Eye (tissue), 1 donor: Measurements from ENCODE around the gene ANKRD62.

Experiments used
- DNase-seq: peaks from one replicate; pipeline ENCODE4 v3.0.0-alpha.2; 2015

The ANKRD62 gene

DNA sequence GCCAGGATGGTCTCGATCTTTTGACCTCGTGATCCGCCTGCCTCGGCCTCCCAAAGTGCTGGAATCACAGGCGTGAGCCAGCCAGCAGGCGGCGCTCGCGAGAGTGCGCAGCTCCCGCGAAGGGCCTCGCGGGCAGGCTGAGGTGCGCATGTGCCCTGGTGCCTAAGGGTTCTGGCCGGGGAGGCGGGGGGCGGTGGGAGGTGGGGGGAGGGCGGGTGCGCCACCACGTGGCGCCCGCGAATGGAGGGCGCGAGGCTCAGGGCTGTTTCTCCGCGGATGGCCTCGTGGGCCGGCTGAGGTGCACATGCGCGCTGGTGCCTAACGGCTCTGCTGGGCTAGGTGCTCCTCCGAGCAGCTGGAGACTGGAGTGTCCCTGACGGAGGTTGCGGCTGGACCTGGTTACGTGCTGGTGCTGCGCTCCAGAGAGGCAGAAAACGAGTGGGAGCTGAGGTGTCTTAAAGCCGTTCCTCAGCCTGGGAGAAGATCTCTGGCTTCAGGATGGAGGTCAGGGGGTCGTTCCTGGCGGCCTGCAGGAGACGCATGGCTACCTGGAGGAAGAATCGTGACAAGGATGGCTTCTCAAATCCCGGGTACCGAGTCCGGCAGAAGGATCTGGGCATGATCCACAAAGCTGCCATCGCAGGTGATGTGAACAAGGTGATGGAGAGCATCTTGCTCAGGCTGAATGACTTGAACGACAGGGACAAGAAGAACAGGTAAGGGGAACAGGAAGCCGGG is at the start of gene ANKRD62:
TSS of gene ANKRD62 (plus strand) at position 324 of the 738 bp plus-strand sequence. CDS start at position 499, 175 bp downstream.
- no peak for DNase-seq

DNA sequence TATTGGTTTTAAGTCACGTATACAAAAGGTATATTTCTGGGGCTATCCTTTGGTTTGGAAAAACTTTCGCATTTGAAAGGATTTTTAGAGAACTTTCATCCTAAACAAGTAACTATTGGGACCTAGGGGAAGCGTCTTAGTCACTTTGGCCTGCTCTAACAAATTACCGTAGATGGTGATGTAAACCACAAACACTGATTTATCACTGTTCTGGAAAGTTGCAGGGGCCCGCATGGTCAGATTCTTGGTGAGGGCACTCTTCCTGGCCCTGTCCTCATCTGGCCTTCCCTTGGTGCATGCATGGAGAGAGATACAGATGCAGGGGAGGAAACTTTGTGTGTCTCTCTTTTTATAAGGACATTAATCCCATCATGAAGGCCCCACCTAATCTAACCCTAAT is 49.1 kb upstream of the ANKRD62 start:
- no peak for DNase-seq

DNA sequence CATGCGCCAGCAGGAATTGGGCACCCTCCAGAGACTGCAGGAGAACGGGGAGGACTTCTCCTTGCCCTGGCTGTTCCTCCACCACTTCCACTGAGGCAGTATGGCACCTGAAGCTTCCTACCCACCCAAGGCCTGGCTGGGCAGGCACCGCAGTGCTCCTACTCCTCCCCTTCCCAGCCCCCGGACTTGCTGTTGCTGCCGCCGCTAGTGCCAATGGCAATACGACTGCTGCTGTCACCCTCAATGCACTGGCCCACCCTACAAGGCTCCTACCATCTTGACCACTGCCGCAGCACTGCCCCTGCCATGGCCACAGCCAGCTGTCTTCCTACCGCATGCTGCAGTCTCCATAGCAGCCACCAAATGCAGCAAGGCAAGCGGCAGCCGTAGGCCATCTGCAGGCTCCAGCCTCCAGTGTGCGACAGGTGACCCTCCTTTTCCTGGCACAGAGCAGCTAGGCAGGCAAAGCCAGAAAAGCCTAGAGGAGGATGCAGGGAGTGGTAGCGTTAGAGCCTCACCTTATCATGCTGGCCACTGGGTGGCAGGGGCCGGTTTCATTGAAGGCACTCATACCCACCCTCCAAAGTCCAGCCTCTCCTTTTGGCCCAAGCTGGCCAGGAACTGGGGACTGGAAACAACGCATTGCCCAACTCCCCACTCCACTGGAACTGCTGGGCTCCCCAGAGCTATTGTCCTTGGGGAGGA is 47.4 kb upstream of the ANKRD62 start:
- DNase-seq = no peak

DNA sequence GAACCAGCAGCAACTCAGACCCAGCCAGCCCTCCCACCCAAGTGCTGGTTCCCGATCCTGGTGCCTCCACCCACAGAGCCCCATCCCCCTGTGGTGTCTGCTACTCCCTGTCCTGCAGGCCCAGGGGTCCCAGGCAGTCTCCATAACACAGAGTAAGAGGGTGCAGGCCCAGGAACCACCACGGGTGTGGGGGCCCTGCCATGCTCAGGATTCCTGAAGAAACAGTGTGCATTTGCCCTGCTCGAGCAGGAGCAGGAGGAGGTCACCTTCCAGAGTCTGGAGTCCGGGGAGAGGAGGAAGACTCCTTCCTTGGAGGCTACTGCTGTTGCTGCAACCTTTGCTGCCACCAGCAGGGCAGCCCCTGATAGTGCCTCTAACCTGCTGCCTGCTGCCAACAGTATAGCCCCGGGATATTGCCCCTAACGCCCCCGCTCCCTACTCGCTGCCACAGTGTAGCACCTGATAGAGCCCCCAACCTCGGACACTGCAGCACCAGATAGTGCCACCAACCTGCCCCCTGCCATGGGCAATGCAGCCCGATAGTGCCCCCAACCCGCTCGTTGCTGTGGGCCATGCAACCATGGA is 46.8 kb upstream of the ANKRD62 start:
- no peak for DNase-seq

DNA sequence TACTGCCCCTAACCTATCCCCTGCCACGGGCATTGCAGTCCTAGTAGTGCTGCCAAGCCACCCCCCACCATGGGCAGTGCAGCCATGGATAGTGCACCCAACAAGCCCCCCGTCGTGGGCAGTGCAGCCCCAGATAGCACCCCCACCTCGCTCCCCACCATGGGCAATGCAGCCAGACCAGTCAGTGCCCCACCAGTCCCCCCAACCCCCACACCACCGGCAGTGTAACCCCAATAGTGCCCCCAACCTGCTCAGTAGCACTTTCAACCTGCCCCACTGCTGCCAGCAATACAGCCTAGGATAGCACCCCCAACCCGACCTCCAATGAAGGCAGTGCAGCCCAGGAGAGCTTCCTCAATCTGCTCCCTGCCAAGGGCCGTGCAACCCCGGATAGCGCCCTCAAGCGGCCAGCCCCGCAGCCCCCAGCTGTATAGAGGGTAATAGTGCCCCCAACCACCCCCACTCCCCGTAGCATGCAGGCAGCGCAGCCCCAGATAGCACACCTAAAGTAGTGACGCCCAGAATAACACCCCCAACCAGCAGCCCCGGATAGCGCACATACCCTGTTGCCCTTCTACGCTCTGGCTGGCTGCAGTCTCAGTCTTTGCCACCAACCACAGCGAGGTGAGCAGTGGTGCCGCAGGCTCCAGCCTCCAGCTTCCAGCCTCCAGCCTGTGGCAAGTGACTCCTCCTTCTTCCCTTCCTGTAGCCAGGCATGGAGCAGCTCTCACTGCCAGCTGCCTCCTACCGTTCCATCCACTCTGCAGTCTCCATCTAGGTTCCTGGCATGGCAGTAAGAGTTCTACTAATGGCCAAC is 45.4 kb upstream of the ANKRD62 start:
- no peak for DNase-seq

DNA sequence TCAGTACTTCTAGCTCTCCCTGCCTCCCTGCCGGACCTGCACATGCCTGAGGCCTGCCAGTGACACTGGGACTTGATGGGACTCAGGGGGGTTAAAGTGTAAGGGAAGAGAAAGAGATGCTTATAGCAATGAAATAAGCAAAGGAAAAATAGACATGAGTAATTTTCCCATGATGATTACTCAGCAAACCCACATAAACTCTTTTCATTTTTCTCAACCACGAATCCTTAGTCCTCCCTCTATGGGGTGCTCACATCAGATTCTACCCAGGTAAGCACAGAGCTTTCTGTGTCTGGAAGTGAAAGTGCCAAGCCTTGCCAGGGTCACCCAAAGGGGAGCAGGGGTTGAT is 44.8 kb upstream of the ANKRD62 start:
- no peak for DNase-seq

DNA sequence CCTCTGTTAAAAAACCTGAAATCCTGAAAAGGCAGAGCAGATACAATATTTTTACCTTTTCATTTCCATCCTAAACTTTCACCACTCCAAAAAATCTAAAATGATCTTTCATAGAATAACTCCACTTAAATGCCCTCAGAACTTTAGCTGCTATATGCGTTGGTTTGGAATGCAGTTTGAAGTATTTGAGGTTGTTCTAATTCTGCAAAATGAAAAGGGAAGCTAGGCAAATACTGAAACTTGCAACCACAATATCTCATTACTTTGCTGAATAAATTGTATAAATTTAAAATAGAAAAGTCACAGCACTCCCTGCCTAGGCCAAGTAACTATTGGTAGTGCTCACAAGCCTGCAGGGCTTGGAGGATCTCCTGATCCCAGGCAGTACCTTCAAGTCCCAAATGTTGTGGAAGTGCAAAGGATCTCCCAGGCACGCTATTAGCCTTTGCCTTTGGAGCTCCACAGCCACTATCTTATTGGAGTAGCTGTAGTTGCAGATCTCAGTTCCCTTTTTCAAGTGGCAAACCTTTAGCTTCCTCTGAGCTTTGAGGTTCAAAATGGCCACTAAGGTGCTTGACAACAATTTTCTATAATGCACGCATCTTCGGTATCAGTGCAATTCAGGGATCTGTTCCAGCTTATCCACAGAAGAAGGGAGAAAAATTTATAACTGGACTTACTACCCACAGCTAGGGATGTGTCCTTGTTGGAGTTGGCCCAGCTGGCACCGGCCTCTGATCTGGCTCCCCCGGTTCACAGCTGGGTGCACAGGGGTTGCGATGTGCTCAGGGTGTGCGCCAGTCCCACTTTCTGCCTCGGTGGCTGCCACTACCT is 43.4 kb upstream of the ANKRD62 start:
- no peak for DNase-seq

DNA sequence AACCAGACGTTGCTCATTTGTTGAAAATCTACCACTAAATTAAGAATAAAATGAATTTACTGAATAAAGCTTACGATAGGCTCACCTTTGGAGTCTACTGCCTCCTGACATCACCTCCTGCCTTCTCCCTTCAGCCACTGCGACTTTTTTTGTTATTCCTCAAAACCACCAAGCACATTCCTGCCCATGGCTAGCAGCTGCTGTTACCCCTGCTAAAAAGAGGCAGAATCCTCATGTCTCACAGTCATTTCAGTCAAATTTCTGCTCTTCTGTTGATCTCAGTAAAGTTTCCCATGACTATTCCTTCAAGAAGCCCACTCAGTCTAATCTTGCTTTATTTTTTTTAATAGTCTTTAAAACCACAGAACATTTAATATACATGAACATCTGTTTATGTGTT is 40.8 kb upstream of the ANKRD62 start:
- no peak for DNase-seq

DNA sequence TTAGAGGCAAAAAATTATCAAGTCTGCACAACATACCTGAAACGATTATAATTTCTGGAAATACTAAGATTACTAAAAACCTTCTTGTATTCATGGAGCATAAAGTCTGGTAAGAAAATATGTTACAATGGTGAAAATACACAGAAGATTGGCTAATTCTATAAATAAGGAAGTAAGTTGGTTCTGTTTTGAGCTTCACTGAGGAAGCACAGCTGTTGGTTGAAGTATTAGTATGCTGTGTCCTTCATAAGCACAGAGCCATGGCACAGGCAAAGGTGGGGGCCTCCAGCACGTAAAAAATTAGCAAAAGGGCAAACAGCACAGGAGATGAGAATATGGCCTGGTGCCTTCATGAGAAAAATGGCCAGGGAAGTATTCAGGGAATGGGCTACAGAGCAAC is 40.4 kb upstream of the ANKRD62 start:
- no peak for DNase-seq

DNA sequence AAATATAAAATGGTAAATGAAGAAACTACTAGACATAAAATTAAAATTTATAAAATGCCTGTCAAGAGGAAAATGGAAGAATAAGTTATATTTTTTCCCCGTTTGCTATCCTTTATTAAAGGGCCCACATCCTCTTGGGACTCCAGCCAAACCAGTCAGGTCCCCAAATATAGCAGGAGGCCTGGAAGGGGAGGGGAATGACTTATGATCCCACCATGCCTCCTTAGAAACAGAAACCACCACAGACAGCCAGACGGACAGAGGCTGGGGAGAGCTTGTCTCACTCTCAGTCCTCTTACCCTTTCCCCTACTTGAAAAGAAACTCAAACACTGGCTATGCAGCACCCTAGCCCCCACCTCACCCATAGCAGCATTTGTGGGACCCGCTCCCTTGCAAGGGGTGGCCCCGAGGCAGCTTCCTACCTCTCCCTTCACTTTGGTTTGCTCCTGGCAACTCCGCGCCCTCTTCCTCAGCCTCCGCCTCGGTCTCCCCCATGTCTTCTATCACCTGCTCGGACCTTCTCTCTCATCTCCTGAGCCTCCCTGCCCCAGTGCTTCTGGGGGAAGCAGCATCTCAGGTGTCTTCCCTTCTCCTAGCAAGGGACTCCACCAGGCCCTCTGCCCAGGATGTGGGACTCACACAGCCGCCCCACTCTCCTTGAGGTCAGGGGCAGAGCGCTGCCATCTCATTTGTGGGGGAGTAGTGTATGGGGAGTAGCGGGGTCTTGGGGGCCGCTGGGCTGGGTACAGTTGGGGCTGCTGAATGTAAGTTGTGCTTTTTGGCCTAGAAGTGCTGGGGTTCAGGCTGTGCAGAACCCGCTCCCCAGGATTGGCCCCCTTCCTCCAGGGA is 37.4 kb upstream of the ANKRD62 start:
- no peak for DNase-seq

DNA sequence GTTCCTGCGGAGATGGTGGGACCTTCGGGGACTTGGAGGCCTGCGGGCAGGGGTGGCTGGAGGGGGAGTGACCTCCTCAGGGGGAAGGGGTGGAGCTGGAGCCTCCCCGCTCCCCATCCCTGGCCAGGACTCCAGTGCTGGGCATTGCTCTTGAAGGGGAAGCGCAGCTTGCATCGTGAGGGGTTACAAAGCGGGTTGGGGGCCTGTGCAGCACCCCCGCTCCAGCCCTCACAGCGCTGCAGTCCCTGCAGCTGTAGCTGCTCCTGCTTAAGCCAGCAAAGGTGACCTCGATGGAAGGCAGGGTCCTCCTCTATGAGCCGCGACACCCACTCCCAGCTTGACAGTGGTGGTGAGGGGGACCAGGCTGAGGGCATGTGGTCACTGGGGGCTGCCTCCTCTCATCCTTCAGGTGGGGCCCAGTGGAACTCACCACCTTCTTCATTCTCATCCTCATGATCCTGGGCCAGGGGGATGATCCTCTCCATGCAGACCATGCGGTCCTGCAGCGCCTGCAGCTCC is 36.7 kb upstream of the ANKRD62 start:
- DNase-seq = no peak

DNA sequence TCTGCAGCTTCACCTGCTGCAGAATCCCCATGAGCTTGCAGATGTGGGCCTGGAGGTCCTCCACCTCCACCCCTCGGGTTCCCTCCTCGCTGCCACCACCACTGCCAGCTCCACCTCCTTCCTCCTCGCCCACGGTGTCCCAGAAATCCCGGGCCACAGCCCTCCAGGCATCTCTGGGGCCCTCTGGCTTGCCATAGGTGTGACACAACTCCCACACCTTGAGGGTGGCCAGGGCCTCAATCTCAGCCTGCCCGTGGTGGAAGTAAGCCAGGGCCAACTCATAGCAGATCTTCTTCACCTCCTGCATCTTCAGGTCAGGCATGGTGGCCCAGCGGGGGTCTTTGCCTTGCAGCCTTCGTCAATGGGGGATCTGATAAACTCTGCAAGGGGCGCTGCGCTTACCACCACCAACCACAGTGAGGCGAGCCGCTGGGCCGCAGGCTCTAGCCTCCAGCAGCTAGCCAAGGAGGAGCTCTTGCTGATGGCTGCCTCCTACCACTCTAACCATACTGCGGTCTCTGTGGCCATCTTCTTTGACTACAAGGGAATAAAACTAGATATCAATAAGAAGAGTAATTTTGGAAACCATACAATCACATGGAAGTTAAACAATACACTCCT is 36.1 kb upstream of the ANKRD62 start:
- DNase-seq = no peak

DNA sequence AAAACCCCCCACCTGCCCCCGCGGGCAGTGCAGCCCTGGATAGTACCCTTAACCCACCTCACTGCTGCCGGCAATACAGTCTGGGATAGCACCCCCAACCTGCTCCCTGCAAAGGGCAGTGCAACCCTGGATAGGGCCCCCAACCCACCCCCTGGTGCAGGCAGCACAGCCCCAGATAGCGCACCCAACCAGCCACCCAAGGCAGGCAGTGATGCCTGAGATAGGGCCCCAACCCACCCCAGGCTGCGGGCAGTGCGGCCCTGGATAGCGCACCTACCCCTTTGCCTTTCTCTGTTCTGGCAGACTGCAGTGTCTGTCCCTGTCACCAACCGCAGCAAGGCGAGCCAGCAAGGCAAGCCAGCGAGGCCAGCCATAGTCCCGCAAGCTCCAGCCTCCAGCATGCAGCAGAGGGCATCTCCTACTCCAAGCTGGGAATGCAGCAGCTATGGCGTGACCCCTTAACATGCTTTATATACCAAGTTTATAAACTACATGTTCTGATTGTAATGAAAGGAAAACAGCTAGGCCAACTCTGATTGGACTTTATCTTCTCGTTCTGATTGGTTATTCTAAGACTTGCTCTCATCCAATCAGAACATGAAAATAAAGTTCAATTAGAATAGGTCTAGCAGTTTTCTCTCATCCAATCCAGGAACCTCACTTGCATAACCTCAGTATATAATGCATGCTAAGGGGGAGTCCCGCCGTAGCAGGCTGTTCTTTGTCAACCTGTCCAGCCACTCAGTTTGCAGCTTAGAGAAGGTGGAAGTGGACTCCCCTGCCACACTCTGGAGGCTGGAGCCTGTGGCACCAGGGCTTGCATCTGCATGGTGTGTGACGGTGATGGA is 34.1 kb upstream of the ANKRD62 start:
- no peak for DNase-seq

DNA sequence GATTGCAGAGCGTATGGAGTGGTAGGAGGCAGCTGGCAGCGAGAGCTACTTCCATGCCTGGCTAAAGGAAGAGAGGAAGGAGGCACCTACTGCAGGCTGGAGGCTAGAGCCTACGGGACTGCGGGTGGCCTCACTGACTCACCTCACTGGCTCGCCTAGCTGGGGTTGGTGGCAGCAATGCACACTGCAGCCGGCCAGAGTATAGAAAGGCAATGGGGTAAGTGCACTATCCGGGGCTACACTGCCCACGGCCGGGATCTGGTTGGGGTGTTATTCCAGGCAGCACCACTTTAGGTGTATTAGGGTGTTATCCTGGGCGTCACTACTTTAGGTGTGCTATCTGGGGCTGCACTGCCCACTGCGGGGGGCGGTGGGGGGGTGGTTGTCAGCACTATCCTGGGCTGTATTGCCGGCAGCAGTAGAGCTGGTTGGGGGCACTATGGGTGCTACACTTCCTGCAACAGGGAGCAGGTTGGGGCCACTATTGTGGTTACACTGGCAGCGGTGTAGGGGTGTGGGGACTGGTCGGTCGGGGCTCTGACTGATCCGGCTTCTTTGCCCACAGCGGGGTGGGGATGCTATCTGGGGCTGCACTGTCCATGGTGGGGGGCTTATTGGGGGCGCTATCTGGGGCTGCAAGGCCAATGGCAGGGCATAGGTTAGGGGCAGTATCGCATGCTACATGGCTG is 33.3 kb upstream of the ANKRD62 start:
- no peak for DNase-seq

DNA sequence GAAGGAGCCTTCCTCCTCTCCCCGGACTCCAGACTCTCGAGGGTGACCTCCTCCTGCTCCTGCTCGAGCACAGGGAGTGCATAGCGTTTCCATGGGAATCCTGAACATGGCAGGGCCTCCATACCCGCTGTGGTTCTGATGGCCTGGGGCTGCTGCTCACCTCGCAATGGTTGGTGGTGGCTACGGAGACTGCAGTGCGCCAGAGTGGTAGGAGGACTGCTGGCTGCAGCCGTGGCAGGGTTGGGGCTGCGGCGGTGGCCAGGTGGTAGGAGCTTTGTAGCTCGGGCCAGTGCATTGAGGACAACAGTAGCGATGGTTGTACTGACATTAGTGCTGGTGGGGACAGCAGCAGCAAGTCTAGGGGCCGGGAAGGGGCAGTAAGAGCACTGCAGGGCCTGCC is 32.0 kb upstream of the ANKRD62 start:
- DNase-seq = no peak

DNA sequence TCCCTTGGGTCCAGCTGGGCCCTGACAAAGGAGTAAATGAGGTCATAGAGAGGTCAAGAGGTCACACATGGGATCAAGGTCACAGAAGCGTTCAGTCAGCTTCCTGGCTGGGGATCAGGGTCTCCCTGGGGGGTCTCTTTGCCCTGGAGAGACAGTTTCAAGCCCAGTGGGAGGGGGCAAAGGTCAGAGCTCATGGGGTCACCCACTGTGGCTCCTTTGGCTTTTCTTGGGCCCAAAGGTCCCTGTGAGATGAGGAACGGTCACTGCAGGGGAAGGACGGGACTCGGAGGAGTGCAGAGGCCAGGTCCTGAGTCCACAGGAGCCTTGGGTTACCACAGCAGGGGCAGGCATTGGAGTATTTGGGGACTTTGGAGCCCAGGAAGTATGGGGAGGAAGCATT is 30.7 kb upstream of the ANKRD62 start:
- DNase-seq = no peak

DNA sequence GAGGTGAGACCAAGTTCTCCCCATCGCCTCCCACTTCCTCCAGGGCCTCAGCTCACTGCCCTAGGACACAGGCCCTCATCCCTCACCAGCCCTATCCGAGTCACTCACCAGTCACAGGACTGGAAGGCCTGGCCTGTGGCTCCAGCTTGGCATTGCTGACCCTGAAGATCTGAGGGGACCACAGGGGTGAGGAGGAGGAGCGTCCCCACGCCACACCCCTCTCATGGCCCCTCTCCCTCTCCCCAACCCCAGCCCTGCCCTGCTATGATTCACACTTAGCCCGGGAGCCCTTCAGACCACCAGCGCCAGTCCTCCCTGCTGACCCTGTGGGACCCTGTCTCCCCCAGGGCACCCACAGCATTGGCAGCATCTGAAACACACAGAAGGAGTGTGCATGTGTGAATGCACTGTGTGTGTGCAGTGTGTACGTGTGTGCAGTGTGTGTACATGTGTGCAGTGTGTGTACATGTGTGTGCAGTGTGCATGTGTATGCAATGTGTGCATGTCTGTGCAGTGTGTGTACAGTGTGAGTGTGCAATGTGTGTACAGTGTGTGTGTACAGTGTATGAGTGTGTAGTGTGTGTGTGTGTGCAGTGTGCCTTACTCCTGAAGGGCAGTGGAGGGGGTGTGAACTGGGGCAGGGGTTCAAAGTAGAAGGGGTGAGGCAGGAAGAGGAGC is 29.4 kb upstream of the ANKRD62 start:
- no peak for DNase-seq

DNA sequence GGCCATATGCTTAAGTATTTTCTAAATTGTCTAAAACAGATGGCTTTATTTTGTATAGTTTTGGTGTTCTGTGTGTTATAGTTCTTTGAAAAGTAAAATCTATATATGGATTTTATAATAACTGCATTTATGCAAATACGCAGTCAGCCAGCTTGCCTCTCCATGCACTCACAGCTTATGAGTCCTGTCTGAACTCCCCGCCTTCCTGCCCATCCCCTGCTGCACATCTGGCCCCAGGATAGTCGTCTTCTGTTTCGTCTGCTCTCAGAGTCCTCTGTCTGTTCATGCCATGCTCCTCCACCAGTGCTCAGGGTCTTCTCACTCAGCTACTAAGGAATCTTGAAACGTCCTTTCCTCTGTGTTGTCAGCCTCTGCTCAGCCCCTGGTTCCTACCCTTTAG is 28.2 kb upstream of the ANKRD62 start:
- DNase-seq = no peak
